ENCODE measurements around the gene SLC25A12. TPM values are rescaled to one million over a fixed set of nuclear protein-coding genes. Genes with fewer than 3 reads are reported as not detected.

The SLC25A12 gene
- total and polyA plus RNA-seq, 2 donors (not counting 3 experiments of a cell fraction or from before 2014, with no cell fraction given): 13.6 to 17.1 TPM

GRCh38 chr2:171921970-171922229 is 27.9 kb upstream of the SLC25A12 start:
- Histone ChIP-seq H2AFZ (ENCODE audit: low read depth, low read length) (peak overlapping the region; percentile 93), H3K36me3 (ENCODE audit: control insufficient read depth in 2 of 2, extremely low read depth in 1 of 2, insufficient read depth in 2 of 2, low read length in 2 of 2) (no peaks in the 10 kb centered on the region), H3K4me1 (ENCODE audit: control insufficient read depth, extremely low read depth, insufficient read depth, low read length) (peaks cover 13% of the 10 kb centered on the region), H3K79me2 (ENCODE audit: control insufficient read depth, insufficient read depth, low read length) (peaks cover 20% of the 10 kb centered on the region), H3K27ac (ENCODE audit: insufficient read depth, low read depth, low read length) (peak overlapping the region; percentile 46), H3K4me3 (replicated peaks in 1 of 3; ENCODE audit: insufficient read depth in 1 of 3, low read depth in 1 of 3, low read length in 3 of 3) (peak overlapping the region in 2 of 3 experiments; percentile 20 to 55), H3K9me1 (replicated peaks; ENCODE audit: control insufficient read depth, extremely low read depth, insufficient read depth, low read length) (no peaks in the 10 kb centered on the region), H4K20me1 (replicated peaks; ENCODE audit: control insufficient read depth, extremely low read depth, insufficient read depth, low read length) (no peaks in the 10 kb centered on the region), H3K9ac (replicated peaks; ENCODE audit: extremely low read depth, insufficient read depth, low read length) (peak overlapping the region; percentile 72), H3K9me3 (replicated peaks; ENCODE audit: control insufficient read depth, insufficient read depth, low read length) (no peaks in the 10 kb centered on the region), H3K4me2 (ENCODE audit: insufficient read depth, low read length) (peak overlapping the region; percentile 77), H3K27me3 (ENCODE audit: control insufficient read depth in 2 of 2, insufficient read depth in 2 of 2, low read length in 2 of 2) (no peaks in the 10 kb centered on the region)
- CTCF ChIA-PET: interaction anchor here (0.9 to 2.0 kb wide), 7 partner anchors 27 to 192 kb away, joined by 3 to 6 read pairs (median 5); partner anchors contain the start of gene SLC25A12
- DNase-seq (ENCODE audit: low read depth, low spot score): no peak
- BruUV-seq (replicated peaks): TSS peak; percentile 81
- TF ChIP-seq CTCF (IDR thresholded peaks at IDR 0.05; ENCODE audit: extremely low read depth in 1 of 2, insufficient read depth in 1 of 2, low read depth in 1 of 2, low read length in 2 of 2): no peak
- TF ChIP-seq MAX (IDR thresholded peaks at IDR 0.05; ENCODE audit: insufficient read depth, insufficient read length): no peak
- no peak for TF ChIP-seq POLR2A (IDR thresholded peaks at IDR 0.05; ENCODE audit: low read depth, low read length)
- FAIRE-seq: no peak
- dilution Hi-C loops (cut with MboI; ENCODE audit: extremely low pct_ligation_motif_present, low sequenced_read_pairs): no loop called here
- POLR2A ChIA-PET: no interaction called here
- intact Hi-C loops (cut with micrococcal nuclease): loop anchor here (1.0 to 5.0 kb wide), 7 partner anchors 28 to 235 kb away; partner anchors contain the start of genes DLX1, DYNC1I2, METAP1D and SLC25A12

- ChIA-PET CTCF (no interaction called here), POLR2A (no interaction called here)
- Histone ChIP-seq H3K27ac (ENCODE audit: insufficient read depth, low read depth, low read length) (no peak overlapping the region), H3K36me3 (ENCODE audit: control insufficient read depth in 2 of 2, extremely low read depth in 1 of 2, insufficient read depth in 2 of 2, low read length in 2 of 2) (no peaks in the 10 kb centered on the region), H4K20me1 (replicated peaks; ENCODE audit: control insufficient read depth, extremely low read depth, insufficient read depth, low read length) (no peaks in the 10 kb centered on the region), H3K4me2 (ENCODE audit: insufficient read depth, low read length) (no peak overlapping the region), H3K4me3 (replicated peaks in 1 of 3; ENCODE audit: insufficient read depth in 1 of 3, low read depth in 1 of 3, low read length in 3 of 3) (no peak overlapping the region), H3K27me3 (ENCODE audit: control insufficient read depth in 2 of 2, insufficient read depth in 2 of 2, low read length in 2 of 2) (no peaks in the 10 kb centered on the region), H3K9ac (replicated peaks; ENCODE audit: extremely low read depth, insufficient read depth, low read length) (no peak overlapping the region), H3K9me3 (replicated peaks; ENCODE audit: control insufficient read depth, insufficient read depth, low read length) (no peaks in the 10 kb centered on the region), H3K79me2 (ENCODE audit: control insufficient read depth, insufficient read depth, low read length) (peaks cover 16% of the 10 kb centered on the region), H2AFZ (ENCODE audit: low read depth, low read length) (no peak overlapping the region), H3K9me1 (replicated peaks; ENCODE audit: control insufficient read depth, extremely low read depth, insufficient read depth, low read length) (no peaks in the 10 kb centered on the region), H3K4me1 (ENCODE audit: control insufficient read depth, extremely low read depth, insufficient read depth, low read length) (peaks cover 13% of the 10 kb centered on the region)
- no TSS peak for BruUV-seq (replicated peaks)
- dilution Hi-C loops (cut with MboI; ENCODE audit: extremely low pct_ligation_motif_present, low sequenced_read_pairs): no loop called here
- TF ChIP-seq JUN (IDR thresholded peaks at IDR 0.05; ENCODE audit: borderline replicate concordance, insufficient read depth, insufficient read length, low read depth) (no peak), POLR2AphosphoS5 (IDR thresholded peaks at IDR 0.05; ENCODE audit: insufficient read depth, low read depth, low read length) (no peak), CTCF (IDR thresholded peaks at IDR 0.05; ENCODE audit: extremely low read depth in 1 of 2, insufficient read depth in 1 of 2, low read depth in 1 of 2, low read length in 2 of 2) (no peak), FOS (IDR thresholded peaks at IDR 0.05; ENCODE audit: borderline replicate concordance, insufficient read depth, low read length) (no peak), EZH2 (IDR thresholded peaks at IDR 0.05; ENCODE audit: borderline replicate concordance, low read depth, low read length, severe bottlenecking) (no peak), MYC (IDR thresholded peaks at IDR 0.05; ENCODE audit: low read depth, low read length) (no peak), GATA2 (IDR thresholded peaks at IDR 0.05; ENCODE audit: insufficient read depth, insufficient read length, low read depth, low read length) (no peak), POLR2A (IDR thresholded peaks at IDR 0.05; ENCODE audit: low read depth, low read length) (no peak), MAX (IDR thresholded peaks at IDR 0.05; ENCODE audit: insufficient read depth, insufficient read length) (no peak)
- intact Hi-C loops (cut with micrococcal nuclease): no loop called here
- DNase-seq (ENCODE audit: low read depth, low spot score) (no peak), FAIRE-seq (no peak)
These were observed 25.4 kb upstream of the SLC25A12 start for GRCh38 chr2:171919453-171919852.
